Stimulated activated CD8-positive, alpha-beta memory T cell treated with anti-CD3 and anti-CD28 coated beads, Interleukin-4, amount 100 ng/mL, for 24 hours (primary cell): Measurements from ENCODE around the gene BRINP2.

ENCODE experiments used
- DNase-seq: peaks from one replicate; pipeline ENCODE4 v3.0.0-alpha.2; 2020; ENCODE audit warnings: low read depth

The BRINP2 gene

DNA sequence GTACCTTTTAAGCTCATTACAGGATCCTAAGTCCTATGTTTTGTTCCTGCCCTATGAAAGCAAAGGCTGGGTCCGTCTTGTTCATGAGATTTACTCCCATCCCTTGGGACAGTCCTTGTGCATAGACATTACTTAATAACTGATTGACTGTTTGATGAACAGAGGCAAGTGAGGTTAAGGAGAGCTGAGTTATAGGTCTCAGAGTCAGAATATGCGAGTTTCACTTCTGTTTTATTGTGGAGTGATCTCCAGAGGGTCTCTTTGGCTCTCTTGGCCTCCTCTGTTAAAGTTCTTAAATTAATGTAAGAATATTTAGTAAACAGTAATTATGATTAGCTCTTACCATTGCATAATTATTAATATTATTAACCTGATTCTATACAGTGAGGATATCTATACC is 52.6 kb downstream of the BRINP2 start:
- DNase-seq: no peak

DNA sequence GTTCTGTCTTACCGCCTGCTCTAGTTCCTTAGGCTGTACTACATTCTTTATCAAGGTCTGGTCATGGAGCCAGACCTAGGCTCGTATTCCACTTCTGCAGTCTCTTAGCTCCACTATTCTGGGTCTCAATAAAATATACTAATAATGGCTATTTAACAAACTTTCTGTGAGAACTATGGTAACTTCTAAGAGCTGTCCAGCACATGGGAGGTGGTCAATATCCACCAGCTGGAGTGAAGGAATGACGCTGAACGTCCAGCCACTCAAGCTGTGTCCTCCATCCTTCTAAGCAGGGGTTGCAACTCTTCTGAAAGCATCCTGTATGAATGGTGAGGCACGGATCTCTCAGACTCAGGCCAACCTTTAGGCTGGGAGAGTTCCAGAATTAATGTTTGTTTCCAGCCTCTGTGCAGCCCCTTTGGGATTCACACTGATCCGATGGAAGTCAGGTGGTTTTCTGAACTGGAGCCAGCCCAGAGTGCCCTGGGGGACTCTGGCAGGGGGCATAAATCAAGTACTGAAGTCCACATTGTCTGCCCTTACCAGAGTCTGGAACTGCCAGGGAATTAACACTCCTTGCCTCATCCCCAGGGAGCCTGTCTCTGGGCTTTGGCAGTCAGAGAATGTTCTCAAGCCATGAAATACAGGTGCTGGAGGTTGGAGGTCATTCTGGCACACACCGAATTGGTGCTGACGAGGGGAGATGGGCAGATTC is 57.4 kb downstream of the BRINP2 start:
- no peak for DNase-seq

GRCh38 chr1:177228693-177229065 is 57.9 kb downstream of the BRINP2 start:
- no peak for DNase-seq

DNA sequence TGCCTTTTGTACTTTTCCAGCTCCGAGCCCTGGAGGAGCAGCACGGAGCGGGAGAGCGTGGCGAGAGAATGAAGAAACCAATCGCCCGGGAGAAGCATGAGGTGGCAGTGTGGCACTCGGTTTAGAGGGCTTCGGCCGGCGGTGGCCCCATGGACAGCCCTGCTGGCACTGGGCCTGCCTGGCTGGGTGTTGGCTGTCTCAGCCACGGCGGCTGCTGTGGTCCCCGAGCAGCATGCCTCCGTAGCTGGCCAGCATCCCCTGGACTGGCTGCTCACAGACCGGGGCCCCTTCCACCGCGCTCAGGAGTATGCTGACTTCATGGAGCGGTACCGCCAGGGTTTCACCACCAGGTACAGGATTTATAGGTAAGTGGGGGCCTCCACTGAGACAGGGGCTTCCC is 59.0 kb downstream of the BRINP2 start:
- no peak for DNase-seq

DNA sequence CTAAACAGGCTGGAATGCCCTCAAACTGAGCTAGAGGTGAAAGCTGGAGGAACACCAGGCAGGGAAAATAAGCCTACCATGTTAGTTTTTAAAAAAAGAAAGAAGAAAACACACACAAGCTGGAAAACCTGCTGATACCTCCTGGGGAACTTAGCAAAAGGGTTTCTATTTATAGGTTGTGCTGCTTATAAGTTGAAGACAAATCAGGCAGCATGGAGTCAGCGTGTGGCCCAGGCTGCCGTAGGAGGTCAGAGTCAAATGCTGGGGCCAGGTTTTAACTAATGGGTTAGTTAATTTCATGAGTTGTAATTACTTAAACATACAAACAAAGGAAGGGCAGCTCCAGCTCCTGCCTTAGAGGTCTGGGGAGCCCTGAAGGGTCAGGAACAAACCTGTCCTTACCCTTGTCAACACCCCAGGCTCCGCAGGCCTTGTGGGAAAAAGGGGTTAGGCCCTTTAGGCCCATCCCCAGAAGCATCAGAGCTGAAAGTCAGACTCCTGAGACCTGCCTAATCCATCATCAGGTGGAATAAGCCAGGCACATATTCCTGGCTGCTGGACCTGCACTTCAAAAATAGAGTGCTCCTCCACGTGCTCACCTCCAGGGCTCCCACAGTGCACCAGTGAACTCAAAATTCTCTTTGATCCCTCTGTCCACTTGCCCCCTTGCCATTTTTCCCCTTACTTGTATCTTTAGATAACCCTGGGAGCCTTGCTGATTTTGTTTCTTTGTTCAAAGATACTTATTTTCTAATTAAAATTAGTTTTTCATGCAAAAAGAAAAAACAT is 59.7 kb downstream of the BRINP2 start:
- DNase-seq: no peak

DNA sequence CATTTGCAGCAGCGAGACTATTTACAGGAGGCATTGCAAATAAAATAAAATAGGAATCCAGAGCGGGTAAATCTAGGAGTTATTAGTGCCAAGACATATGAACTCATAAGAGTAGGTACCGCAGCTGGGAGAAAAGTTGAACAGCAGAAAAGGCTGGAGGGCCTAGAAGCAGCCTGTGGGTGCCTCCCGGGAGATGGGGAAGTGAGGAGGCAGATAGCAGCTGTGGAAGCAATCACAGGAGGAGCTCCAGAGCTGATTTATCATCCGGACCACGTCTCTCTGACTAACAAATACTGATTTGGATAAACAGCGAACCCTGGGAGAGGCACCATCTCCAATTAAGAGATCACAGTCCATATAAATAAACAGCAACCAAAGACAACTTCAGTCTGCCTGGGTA is 64.6 kb downstream of the BRINP2 start:
- no peak for DNase-seq

DNA sequence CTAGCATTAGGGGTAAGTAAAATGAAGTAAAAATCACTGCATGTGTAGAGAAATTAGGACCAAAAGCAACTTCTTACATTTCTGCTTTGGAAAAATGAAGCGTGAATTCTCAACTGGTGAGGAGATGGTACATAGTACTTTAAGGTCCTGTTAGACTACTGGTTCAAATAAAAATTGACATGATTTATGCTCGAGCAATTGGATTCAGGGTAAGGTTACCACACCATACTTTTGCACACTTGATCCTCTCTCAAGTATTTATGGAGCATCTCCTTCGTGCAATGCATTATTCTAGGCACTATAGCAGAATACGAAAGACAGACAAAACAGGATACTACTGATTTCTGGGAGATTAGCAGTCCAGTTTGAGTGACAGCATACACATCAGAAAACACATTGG is 66.2 kb downstream of the BRINP2 start:
- DNase-seq: no peak

GRCh38 chr1:177238967-177239366 is 68.2 kb downstream of the BRINP2 start:
- DNase-seq: no peak

DNA sequence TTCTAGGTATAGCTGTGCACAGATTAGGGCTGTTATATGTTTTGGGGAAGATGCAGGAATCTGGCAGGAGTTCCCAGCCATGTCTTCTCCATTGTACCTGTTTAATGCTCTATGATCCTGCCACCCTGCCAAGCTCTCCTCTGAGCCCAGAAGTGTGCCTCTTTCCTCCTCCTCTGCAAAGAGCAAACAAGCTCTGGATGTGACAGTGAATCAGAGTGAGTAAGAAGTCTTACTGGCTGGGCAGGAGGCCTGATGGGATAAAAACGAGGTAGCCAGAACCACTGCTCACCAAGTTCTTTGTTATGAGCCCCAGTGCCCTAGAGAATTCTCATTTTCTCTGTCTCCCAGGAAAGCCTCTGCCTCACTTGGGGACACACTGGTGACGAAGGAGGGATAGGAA is 69.0 kb downstream of the BRINP2 start:
- no peak for DNase-seq

DNA sequence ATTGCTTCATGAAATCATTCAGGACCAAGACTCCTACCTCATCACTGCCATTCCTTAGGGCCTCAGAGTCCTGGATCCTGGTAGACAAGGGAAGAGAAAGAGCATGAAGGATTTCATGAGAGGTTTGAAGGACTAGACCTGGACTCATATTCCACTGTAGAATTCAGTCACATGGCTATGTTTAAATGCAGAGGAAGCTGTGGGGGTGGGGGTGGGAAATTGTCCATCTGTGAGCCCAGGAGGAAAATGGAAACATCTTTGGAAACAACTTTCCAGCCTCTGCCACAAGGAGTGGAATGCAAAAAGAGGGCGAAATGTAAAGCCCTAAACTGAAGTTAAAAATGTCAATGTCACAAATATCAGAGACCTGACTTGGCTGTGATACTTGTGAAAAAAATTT is 73.0 kb downstream of the BRINP2 start:
- DNase-seq: no peak

DNA sequence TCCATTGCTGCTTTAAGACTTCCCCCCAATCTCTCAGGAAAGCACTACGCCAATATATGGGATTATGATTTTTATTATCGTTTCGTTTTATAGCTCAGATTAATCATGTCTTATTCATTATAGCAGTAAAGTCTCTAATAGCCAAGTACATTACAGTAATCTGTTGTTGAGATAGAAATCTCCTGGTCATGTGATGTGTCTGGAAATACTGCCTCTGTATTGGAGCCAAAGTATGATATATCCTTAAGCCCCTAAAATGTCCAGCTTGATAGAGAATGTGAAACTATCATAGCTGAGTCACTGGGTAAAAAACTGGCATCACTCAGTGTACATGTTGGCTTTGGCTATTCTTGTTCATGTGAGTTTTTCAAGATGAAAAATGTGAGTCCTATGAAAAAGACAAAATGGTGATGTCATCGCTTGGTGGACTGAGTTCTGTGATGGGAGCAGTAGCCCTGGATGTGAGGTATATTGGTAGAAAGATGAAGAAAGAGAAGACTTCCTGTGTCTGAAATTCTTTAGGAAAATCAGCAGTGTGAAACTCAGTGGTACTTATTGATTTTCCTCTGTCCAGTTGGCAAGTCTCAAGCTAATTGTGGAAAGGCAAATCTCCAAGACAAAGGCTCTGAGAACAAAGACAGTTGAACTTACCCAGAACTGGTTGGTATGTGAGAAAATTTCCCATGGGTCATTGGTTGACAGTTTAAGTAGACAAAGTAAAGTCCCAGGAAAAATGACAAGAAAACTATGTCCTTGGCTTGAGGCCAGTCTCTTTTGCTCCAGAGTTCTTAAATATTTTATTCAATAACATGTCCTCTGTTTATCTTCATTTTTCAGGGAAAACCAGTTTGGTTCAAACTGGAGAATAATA is 76.2 kb downstream of the BRINP2 start:
- DNase-seq: no peak

DNA sequence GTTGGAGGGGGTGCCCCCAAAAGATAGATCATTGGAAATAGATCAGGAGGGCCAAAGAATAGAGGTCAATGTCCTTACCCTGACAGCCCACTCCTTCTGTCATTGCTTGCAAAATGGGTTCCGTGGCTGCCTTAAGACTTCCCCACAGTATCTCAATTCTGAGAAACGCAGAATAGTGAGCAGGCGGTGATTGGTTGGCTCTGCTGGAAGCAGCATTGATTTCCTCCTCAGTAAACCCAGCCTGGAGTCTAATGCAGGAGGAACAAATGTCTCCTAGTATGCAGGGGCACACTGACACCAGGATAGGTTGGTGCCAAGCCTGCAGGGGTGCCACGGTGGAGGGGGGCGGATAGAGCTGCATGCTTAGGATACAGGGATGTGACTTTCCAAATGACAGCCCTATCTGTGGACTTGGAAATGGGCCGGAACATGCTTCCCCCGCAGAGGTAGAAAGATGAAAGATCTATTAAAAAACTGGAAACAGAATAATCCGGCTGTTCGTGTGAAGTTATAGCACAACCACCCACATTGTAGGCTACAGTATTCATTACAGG is 76.9 kb downstream of the BRINP2 start:
- no peak for DNase-seq

GRCh38 chr1:177248258-177248657 is 77.5 kb downstream of the BRINP2 start:
- no peak for DNase-seq

DNA sequence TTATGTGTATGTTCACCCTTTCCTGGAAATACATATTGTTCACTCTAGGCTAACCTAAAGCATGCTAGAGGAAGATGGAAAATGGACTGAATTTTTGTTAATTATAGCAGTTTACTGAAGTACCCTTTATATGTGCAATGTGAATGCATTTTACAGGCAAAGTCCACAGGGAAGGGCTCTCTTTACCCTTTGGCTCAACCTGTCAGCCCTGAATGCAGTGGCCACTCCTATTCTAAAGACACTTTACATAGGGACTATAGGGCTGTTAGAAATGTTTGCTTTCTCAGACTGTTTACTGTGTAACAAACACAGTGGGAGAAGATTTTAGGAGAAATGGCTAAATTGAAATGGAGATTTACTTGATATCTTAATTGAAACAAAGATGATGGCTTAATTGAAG is 78.5 kb downstream of the BRINP2 start:
- no peak for DNase-seq

DNA sequence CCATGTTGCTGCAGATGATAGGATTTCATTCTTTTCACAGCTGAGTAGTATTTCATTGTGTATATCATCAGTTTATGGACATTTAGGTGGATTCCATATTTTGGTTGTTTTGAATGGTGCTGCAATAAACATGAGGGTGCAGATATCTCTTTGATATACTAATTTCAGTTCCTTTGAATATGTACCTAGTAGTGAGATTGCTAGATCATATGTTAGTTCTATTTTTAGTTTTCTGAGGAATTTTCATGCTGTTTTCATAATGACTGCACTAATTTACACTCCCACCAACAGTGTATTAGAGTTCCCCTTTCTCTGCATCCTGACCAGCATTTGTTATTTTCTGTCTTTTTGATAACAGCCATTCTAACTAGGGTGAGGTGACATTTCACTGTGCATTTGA is 82.1 kb downstream of the BRINP2 start:
- DNase-seq: no peak

DNA sequence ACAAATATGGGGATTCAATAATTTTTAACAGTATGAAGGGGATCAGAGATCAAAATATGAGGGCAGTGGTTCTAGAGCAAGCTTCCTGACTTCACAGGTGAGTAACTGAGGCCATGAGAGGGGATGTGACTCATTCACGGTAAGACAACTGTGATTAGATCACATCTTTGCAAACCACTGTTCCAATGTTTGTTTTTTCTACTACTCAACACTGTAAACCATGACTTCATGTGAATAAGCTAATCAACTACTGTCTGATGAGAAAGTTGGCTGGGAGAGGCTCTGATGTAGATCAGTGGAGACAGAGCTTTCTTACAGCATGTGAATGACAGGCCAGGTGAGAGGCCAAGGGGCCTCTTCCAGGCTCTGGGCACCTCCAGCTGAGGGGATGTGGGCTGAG is 84.7 kb downstream of the BRINP2 start:
- DNase-seq: no peak

DNA sequence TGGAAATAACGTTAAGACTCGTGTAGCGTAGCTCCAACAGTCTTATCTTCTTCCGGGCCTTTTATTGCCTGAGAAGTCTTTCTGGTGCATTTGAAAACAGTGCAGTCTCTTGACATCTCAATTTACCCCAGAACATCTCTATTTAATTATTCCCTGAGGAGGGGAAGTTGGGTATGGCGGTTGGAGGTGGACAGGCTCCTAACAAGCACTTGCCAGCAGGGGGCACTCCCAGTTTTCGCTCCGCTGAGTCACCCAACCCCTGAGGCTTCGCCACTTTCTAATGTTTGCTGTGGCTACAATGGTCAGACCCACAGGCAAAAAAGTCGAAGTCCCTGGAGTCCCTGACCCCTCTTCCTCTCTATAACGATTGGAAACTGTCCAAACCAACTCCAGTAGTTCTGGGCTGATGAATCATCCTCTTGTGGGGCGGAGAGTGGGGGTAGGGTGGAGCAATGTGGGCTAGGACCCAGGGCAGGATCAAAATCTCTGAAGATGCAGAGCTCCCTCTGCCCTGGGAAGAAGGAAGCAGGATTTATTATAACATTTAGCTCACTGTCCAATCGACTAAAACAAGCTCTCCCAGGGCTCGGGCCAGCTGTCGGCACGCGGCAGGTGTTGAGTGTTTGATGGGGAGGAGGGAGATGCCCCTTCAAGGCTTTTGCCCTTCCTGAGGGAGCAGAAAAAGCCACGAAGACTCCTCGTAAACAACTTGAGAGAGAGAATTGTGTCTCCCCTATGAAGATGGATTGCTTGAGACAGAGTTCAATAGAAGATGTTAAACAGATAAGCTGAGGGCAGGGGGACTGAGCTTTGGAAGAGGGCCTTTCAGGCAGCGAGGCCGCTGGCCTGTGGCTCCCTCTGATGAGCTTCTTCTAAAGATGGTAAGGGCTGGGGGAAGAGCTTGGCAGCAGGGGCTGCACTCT is 85.7 kb downstream of the BRINP2 start:
- DNase-seq: no peak

DNA sequence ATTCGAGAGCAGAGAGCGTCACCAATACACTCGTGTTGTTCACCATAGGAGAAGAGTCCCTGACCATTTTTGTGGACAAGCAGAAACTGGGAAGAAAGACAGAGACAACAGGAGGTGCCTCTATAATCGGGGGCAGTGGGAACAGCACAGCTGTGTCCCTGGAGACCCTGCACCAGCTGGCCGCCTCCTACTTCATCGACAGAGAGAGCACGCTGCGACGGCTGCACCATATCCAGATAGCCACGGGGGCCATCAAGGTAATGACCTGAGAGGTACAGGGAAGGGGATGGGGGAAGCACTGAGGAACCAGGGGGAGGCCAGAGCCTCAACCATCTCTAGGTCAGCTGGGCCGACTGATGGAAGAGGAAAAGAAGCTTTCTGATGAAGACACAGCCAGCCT is 86.4 kb downstream of the BRINP2 start:
- no peak for DNase-seq

GRCh38 chr1:177257576-177257975 is 86.8 kb downstream of the BRINP2 start:
- DNase-seq: no peak

DNA sequence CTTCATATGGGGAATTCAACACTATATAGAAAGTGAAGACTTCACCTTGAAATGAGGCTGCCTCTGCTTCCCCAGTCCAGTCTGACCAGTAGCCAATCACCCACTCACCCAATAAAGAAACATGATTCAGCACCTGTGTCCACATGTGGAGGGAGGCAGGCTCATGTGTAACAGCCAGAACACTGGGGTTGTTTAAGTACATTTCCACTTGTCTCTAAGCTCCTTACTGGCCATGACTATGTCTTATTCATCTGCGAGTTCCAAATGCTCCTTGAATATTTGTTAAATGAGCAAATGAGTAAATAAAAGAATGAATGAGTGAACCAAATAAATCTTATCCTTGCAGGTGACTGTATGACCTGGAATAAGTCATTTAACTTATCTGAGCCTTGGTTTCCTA is 100.1 kb downstream of the BRINP2 start:
- DNase-seq: no peak

DNA sequence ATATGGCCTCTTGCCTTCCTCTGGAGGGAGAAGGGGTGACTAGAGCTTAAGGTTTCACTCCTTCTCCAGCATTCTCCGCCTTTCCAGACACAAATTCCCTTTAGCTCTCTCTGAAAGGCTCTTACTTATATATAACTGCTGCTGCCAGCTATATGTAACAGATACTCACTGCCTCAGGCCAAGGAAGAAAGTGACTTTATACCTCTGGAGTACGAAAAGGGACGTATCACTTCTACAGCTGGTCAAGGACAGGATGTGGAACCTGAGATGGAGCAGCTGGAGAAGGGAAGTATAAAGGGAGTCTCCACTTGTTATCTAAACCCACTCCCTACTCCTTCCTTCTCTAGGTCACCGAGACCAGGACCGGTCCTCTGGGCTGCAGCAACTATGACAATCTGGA is 102.4 kb downstream of the BRINP2 start:
- DNase-seq: no peak
